Stomach (tissue), 9 donors: ENCODE data around the gene LCN1. TPM values are rescaled to one million over a fixed set of nuclear protein-coding genes. Genes with fewer than 3 reads are reported as not detected.

ENCODE experiments used
- DNase-seq, 2 donors: peaks; one replicate each; pipeline versions ENCODE4 v3.0.0 to v3.0.0-alpha.2; 2013 to 2019
- H3K27ac ChIP-seq, 5 donors: fragments of 200-600 bp in 4 of 5; sonication (generic) in 4 of 5; one replicate each; pipeline ENCODE4 v1.5.1; 2013 to 2019; ENCODE audit warnings: mild to moderate bottlenecking in 1 of 5, moderate library complexity in 1 of 5
- H3K27me3 ChIP-seq, 3 donors: fragments of 200-600 bp; sonication (generic); one replicate each; pipeline ENCODE4 v1.5.1; 2017 to 2019; ENCODE audit warnings: mixed run types in 1 of 3
- H3K36me3 ChIP-seq, 4 donors: fragments of 200-600 bp; sonication (generic); 1 replicate in 3 of 4; 2 replicates in 1 of 4; pipeline ENCODE4 v1.5.1; 2016 to 2019
- H3K4me1 ChIP-seq, 4 donors: fragments of 200-600 bp; sonication (generic); one replicate each; pipeline ENCODE4 v1.5.1; 2016 to 2019
- H3K4me3 ChIP-seq, 4 donors: fragments of 200-600 bp; sonication (generic) in 3 of 4; one replicate each; pipeline ENCODE4 v1.5.1; 2016 to 2019; ENCODE audit warnings: mild to moderate bottlenecking in 1 of 4
- H3K9me3 ChIP-seq, 4 donors: fragments of 200-600 bp; sonication (generic); one replicate each; pipeline ENCODE4 v1.5.1; 2016 to 2019
- CTCF ChIP-seq, 7 experiments: fragments of 450-650 bp in 4 of 7; fragments of 200-600 bp in 3 of 7; sonication (generic) in 3 of 7; IDR thresholded peaks; one replicate each; pipeline ENCODE4 v1.5.1; 2016 to 2019; ENCODE audit warnings: antibody characterized with exemption in 7 of 7, control low read depth in 2 of 7, mild to moderate bottlenecking in 1 of 7
- EP300 ChIP-seq: sonication (generic); formaldehyde crosslinking; IDR thresholded peaks from one replicate; pipeline ENCODE4 v1.6.1; 2017; ENCODE audit warnings: antibody characterized with exemption
- POLR2A ChIP-seq, 4 donors: fragments of 450-650 bp; IDR thresholded peaks; one replicate each; pipeline ENCODE4 v1.6.1; 2016; ENCODE audit warnings: antibody characterized with exemption in 4 of 4, control low read depth in 2 of 4, mild to moderate bottlenecking in 1 of 4, moderate library complexity in 1 of 4
- POLR2AphosphoS5 ChIP-seq, 3 donors: sonication (generic); formaldehyde crosslinking; IDR thresholded peaks; one replicate each; pipeline ENCODE4 v1.6.1; 2016; ENCODE audit warnings: antibody characterized with exemption in 3 of 3
- WGBS, 5 donors: extraction: QIAGEN DNeasy Blood & Tissue Kit in 3 of 5; methylation state at CpG; one replicate each; pipeline versions ENCODE4 v1.1.5 to v1.1.7; 2013 to 2018; 5-methylcytosine and 5-hydroxymethylcytosine counted together
- intact Hi-C: fragments of 100-400 bp; cut with DNase I; formaldehyde crosslinking; loops from one replicate; pipeline ENCODE4 v1.15.1; 2023; ENCODE audit warnings: low total_unique reads
- polyA plus RNA-seq, 3 donors: library from polyadenylated mRNA; stranded (reverse); fragments of 200-250 nt; gene quantifications; one replicate each; pipeline ENCODE4 v1.2.3, GENCODE V29; 2013
- total RNA-seq, 5 donors: library from RNA; depleted of rRNA; stranded (reverse); fragments of >200 nt; gene quantifications; one replicate each; pipeline versions ENCODE4 v1.1.0 to v1.2.3, GENCODE V29; 2014 to 2016
- donor health status: healthy with polysubstance abuse.
- donor health status: Bipolar disorder and iron deficiency.
- donor health status: healthy.

LCN1 gene
- total and polyA plus RNA-seq, 8 donors: not detected

- Histone ChIP-seq H3K4me3 (no peak overlapping the region), H3K27me3 (peaks cover 0 to 40% (median 6%) of the 10 kb centered on the region in 3 donors), H3K9me3 (peaks cover 0 to 5% (median 3%) of the 10 kb centered on the region in 4 donors), H3K27ac (no peak overlapping the region), H3K36me3 (no peaks in the 10 kb centered on the region), H3K4me1 (no peaks in the 10 kb centered on the region)
- no peak for TF ChIP-seq POLR2A (IDR thresholded peaks at IDR 0.05)
- no peak for TF ChIP-seq POLR2AphosphoS5 (IDR thresholded peaks at IDR 0.05)
- no peak for TF ChIP-seq CTCF (IDR thresholded peaks at IDR 0.05)
- TF ChIP-seq EP300: no peak
- intact Hi-C loops: no loop called here
- 67 to 78% (median 76%) methylated on average over 13 to 14 of the region's 14 CpGs for WGBS, 5 donors
- no peak for DNase-seq
Measured at GRCh38 chr9:135574331-135574730, 53.1 kb downstream of the LCN1 start.

- Histone ChIP-seq H3K4me3 (no peak overlapping the region), H3K4me1 (no peaks in the 10 kb centered on the region), H3K27ac (no peak overlapping the region), H3K27me3 (peaks cover 0 to 40% (median 6%) of the 10 kb centered on the region in 3 donors), H3K9me3 (no peaks in the 10 kb centered on the region), H3K36me3 (no peaks in the 10 kb centered on the region)
- peak in 1 of 2 donors; percentile 16 for DNase-seq
- 80 to 100% (median 92%) methylated on average over 1 to 15 of the region's 15 CpGs for WGBS, 5 donors
- TF ChIP-seq POLR2A (IDR thresholded peaks at IDR 0.05) (no peak), EP300 (no peak), CTCF (IDR thresholded peaks at IDR 0.05) (no peak), POLR2AphosphoS5 (IDR thresholded peaks at IDR 0.05) (no peak)
- intact Hi-C loops: no loop called here
Measured at GRCh38 chr9:135574943-135575342, 53.7 kb downstream of the LCN1 start.

Other genes starting within 250 kb of the LCN1 start
- 10 to 100 TPM; 11.6 to 22.8 (median 15.4) TPM for gene PPP1R26, start 41.7 kb upstream of the LCN1 start, total RNA-seq
- 1 to 10 TPM; 5.3 to 7.4 (median 6.8) TPM for gene PPP1R26, start 41.7 kb upstream of the LCN1 start, polyA plus RNA-seq
- 10 to 100 TPM in 3 of 5 donors, 1 to 10 TPM in 2; 1.8 to 46.3 (median 36.2) TPM for gene MRPS2, start 20.8 kb upstream of the LCN1 start, total RNA-seq
- 10 to 100 TPM; 35.7 to 54.7 (median 44.0) TPM for gene MRPS2, start 20.8 kb upstream of the LCN1 start, polyA plus RNA-seq
- not detected for gene OBP2A, start 24.7 kb downstream of the LCN1 start, total RNA-seq
- not detected for gene OBP2A, start 24.7 kb downstream of the LCN1 start, polyA plus RNA-seq
- not detected for gene PAEP, start 40.3 kb downstream of the LCN1 start, total RNA-seq
- not detected for gene PAEP, start 40.3 kb downstream of the LCN1 start, polyA plus RNA-seq
- not detected for gene GLT6D1, start 118.1 kb downstream of the LCN1 start, total RNA-seq
- not detected for gene GLT6D1, start 118.1 kb downstream of the LCN1 start, polyA plus RNA-seq
- gene LCN9, start 141.9 kb downstream of the LCN1 start, total RNA-seq: not detected
- not detected for gene LCN9, start 141.9 kb downstream of the LCN1 start, polyA plus RNA-seq
- gene SOHLH1, start 178.0 kb downstream of the LCN1 start, total RNA-seq: not detected
- gene SOHLH1, start 178.0 kb downstream of the LCN1 start, polyA plus RNA-seq: not detected
- 10 to 100 TPM in 1 of 5 donors, under 1 TPM in 1, not detected in 3; 0.55 to 12.9 TPM for gene KCNT1, start 180.7 kb downstream of the LCN1 start, total RNA-seq
- gene KCNT1, start 180.7 kb downstream of the LCN1 start, polyA plus RNA-seq: under 1 TPM in 2 of 3 donors, not detected in 1; 0.10 to 0.19 TPM